NCI-H2107 treated with DMSO at 0.1 percent for 48 hours (cell line): ENCODE results near the gene ELN.
"Not testable (repeated sequence)": the region's sequence is repeated elsewhere in the genome, so short reads cannot be mapped to it uniquely, and the experiment has no call there.

Experiments
- DNase-seq: peaks from one replicate; lab custom pipeline; 2025; ENCODE audit not compliant: unreplicated experiment; lab: John Stamatoyannopoulos, UW

The ELN gene

GRCh38 chr7:74027683-74028320, at the start of gene ELN:
TSS of gene ELN (plus strand) at chr7:74028173. CDS start at chr7:74028188, 15 bp downstream.
- no peak for DNase-seq

DNA sequence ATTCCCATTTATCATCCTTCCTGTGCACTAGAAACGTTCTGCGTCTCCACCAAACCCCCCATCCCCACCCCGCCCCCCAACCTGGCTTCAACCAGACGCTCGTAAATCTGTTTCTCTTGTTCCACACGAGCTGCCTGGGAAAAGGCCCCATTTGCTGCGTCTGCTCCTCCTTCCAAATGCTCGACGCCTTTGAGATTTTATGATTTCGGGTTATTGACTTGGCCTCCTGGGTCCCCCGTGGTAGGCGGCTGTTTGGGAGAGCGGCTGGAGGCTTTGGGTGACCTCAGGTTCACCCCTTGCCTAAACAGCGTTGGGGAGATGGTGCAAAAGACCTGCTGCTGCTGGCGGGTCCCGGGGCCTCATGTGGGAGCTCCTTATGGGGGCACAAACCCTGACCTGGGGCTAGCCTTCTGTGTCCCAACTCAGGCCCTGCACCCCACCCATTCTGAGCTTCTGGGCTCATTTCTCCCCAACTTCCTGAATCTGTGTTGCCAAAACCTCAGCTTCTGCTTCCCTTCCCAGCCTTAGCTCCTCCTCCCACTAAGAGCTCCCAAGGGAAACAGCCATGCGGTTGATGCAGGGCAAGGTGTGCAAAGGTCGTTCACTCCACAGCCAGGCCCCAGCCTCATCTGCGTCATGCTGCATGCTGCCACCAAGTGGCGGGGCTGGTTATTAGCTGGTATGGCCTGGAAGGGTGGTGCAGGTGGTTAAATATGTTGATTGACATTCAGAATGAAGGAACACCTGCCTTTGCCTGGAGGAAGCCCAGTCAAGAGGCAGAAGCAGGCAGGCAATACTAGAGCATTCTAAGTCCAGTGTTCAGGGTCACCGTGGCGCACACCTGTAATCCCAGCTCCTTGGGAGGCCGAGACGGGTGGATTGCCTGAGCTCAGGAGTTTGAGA, 49.1 kb upstream of the ELN start:
- peak; percentile 92 for DNase-seq

DNA sequence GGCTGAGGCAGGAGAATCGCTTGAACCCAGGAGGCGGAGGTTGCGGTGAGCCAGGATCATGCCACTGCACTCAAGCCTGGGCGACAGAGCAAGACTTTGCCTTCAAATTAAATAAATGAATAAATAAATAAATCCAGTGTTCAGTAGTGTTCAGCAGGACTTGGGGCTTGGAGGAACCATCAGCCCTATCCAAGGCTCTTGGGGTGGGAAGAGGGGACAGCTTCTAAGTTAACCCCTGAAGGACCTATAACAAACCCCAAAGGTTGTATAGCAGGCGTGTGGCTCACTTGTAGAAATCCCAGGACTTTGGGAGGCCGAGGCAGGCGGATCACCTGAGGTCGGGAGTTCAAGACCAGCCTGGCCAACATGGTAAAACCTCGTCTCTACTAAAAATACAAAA, 48.3 kb upstream of the ELN start:
- DNase-seq = not testable (repeated sequence)

- DNase-seq = no peak
Measured at GRCh38 chr7:73980206-73980605, 47.8 kb upstream of the ELN start.

GRCh38 chr7:73981933-73982332, 46.0 kb upstream of the ELN start:
- DNase-seq = no peak

DNA sequence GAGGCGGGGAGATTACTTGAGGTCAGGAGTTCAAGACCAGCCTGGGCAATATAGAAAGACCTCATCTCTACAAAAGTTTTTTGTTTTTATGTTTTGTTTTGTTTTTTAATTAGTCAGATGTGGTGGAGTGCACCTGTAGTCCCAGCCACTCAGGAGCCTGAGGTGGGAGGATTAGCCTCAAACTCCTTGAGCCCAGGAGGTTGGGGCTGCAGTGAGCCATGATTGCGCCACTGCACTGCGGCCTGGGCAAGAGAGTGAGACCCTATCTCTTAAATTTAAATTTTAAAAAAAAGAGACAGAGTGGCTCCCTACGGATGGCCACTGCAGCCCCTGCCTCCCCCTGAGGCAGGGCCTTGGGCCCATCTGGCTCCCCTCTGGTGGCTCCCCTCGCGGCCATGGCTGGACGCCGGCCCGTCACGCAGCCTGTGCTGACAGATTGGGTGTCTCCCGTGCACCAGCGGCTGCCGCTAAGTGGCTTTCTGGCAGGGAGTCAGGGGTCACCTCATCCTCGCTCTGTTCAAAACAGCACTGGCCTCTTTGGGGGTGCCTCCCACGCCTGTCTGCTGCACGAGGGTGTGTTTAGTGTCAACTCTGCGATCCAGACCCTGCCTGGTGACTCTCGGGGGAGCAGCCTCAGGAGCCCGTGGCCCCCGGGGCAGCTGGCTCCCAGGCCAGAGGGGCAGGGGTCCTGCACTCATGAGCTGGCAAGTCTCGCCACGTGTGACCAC, 44.4 kb upstream of the ELN start:
- DNase-seq = no peak

DNA sequence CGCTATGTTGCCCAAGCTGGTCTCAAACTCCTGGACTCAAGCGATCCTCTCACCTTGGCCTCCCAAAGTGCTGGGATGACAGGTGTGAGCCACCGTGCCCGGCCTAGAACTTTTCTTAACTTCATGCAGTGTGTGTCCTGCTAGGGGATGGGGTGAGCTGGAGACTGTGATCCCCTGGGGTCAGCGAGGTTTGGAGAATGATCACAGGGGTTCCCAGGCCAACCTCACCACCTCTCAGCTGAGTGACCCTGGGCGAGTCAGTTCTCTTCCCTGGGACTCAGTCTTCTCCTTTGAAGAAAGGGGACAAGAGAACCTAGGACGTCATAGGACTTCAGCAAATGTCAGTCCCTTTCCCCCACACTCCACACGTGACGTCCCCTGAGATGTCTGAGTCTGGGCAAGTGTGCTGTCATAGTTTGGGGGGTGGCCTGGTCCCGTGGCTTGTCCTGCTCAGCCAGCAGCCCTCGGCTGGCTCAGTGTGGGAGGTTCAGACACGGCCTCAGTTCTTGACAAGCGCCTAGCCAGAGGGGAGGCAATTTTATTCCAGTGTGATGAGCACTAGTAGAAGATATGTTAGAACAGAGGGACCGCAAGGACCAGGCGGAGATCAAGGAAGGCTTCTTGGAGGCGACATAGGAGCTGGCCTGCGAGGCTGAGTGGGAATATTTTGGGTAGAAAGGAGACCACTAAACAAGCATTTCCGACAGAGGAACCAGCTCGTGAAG, 43.3 kb upstream of the ELN start:
- no peak for DNase-seq

GRCh38 chr7:73985737-73986141, 42.2 kb upstream of the ELN start:
- no peak for DNase-seq

DNA sequence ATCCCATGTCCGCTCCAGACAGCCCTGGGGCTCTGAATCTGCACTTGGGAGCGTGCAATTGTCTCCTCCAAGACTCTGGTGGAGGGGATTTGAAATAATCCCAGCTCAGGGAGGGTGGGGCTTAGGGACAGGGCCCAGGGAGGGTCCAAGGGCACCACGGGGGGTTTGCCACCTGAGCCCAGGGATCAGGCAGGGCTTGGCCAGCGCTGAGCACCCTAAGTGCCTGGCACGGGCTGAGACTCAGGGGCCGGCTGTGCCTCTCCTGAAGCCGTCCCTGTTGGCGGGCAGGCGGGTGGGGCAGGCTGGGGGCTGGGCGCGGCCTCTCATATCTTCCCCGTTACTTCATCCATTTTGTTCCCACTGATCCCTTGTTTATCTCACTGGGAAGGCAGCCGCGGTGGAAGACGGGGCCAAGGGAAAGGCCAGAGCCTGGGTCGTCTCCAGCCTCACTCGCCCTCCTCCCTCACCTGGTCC, 41.8 kb upstream of the ELN start:
- no peak for DNase-seq

DNA sequence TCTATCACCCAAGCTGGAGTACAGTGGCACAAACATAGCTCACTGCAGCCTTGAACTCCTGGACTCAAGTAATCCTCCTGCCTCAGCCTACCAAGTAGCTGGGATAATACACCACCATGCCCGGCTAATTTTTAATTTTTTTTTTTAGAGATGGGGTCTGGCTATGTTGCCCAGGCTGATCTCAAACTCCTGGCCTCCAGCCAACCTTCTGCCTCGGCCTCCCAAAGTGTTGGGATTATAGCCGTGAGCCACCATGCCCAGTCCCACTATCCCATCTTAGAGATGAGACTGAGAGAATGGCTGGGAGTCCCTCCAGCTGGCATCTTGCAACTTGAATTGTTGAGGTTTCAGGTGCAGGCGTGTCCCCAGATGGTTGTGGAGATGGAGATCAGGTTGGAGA, 40.7 kb upstream of the ELN start:
- DNase-seq = no peak

GRCh38 chr7:73988197-73988596, 39.8 kb upstream of the ELN start:
- no peak for DNase-seq

- no peak for DNase-seq
Measured at GRCh38 chr7:73991522-73992100, 36.4 kb upstream of the ELN start.

GRCh38 chr7:73992101-73992562, 35.8 kb upstream of the ELN start:
- DNase-seq = no peak

DNA sequence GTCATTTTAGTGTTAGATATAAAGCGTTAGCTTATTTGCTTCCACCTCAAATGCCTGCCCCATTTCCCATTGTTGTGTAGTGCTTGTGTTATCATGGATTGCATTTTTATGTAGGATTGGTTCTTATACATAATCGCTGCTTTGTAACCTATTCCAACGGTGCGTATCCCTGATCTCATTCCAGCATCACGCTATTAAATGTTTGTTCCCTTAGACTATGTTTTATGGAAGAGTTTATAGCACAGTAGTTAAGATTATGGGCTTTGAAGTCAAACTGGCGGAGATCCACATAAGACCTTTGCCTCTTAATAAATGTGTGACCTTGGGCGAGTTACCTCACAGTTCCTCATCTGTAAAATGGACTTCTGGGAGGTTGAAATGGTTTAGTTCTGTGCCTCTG, 34.0 kb upstream of the ELN start:
- DNase-seq = no peak

DNA sequence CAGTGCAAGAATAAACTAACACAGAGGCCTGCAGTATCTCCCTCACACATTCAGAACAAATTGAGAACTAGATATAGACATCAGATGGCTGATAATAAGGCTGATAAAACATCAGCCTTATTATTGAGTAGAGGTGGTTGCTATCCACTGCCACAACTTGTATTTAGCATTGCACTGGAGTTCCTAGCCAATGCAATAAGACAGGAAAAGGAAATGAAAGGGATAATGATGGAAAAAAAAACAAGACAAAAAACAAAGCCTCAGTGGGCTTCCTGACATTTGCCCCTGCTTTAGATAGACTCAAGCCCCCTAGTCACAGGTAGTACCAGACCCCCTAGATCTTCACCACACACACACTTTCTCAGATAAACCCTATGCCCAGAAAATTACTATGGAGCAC, 33.2 kb upstream of the ELN start:
- no peak for DNase-seq

DNA sequence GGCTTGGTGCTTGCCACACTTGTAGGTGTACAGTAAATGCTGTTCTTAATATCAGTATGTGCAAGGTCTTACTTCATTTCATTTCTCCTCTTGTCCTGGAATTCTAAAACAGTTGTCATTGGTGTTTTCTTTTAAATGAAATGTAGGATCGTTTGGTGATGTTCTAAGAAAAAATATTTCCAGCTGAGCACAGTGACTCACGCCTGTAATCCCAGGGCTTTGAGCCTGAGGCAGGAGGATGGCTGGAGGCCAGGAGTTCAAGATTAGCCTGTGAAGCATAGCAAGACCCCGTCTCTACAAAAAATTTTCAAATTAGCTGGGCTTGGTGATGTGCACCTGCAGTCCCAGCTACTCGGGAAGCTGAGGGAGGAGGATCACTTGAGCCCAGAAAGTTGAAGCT, 32.6 kb upstream of the ELN start:
- DNase-seq = no peak

GRCh38 chr7:73995821-73996511, 32.0 kb upstream of the ELN start:
- DNase-seq = no peak

DNA sequence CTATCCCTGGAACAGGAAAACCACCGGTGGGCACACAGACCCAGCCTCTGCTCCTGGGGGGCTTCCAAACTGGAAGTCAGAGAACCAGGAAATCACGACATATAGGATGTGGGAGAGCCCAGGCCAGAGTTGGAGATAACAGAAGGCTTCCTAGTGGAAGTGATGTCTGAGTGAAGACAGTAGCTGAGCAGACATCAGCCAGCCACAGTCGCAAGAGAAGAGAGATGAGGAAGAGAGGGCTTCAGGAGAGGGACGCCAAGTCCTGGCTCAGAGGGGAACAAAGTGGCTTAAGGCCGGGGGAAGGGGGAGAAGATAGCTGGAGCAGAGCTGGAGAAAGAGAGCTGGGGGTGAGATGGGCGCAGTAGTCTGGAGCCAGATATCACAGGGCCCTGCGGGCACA, 30.9 kb upstream of the ELN start:
- no peak for DNase-seq

DNA sequence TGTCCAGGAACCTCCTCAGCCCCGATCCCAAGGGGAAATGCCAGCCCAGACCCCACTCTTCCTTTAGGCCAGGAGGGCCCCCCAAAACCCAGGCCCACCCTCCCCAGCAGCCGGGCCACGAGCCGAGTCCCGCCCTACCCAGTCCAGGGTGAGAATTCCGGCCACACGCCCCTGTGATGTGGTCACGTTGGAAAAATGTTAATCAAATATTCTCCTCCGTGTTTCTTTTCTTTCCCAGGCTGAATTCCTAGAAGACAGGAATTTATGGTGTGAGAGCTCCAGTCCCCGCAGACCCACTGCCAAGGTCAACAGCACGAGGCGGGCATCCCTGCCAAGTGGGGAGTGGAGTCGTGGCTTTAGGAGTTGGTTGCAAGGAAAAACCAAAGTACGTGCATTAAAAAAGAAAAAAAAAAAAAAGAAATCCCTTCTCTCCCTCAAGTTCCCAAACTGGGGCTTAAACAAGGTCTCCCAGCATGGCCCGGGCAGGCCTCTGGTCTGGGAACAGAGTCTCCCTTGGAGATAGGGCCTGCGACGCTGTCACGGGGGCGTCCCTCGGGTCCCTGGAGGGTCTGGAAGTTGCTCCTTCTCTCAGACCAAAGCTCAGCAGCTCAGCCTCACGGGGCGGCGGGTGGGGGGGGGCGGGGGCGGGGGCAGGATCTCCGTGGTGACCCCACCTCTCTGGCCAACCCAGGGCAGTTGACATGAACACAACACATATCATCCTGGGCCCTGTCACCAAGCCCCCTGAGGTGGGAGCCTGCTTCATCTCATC, 28.1 kb upstream of the ELN start:
- no peak for DNase-seq
